Peyer's patch (tissue), 4 donors: ENCODE results near the gene PHPT1. TPM values are rescaled to one million over a fixed set of nuclear protein-coding genes. Genes with fewer than 3 reads are reported as not detected.
A peak's percentile ranks its signal among the peaks of the same experiment; 100 is the strongest.

Source experiments
- DNase-seq, 3 donors: peaks; one replicate each; pipeline ENCODE4 v3.0.0-alpha.2; 2017 to 2019
- H3K27ac ChIP-seq, 4 donors: fragments of 200-600 bp; sonication (generic); one replicate each; pipeline ENCODE4 v1.5.1; 2016 to 2019
- H3K27me3 ChIP-seq, 2 donors: fragments of 200-600 bp; sonication (generic); one replicate each; pipeline ENCODE4 v1.5.1; 2019
- H3K36me3 ChIP-seq, 3 donors: fragments of 200-600 bp; sonication (generic); one replicate each; pipeline ENCODE4 v1.5.1; 2016 to 2019
- H3K4me1 ChIP-seq, 4 donors: fragments of 200-600 bp; sonication (generic); one replicate each; pipeline ENCODE4 v1.5.1; 2016 to 2019
- H3K4me3 ChIP-seq, 4 donors: fragments of 200-600 bp; sonication (generic); 1 replicate in 3 of 4; 2 replicates in 1 of 4; pipeline ENCODE4 v1.5.1; 2016 to 2019; ENCODE audit warnings: mild to moderate bottlenecking in 1 of 4
- H3K9me3 ChIP-seq, 4 donors: fragments of 200-600 bp; sonication (generic); one replicate each; pipeline ENCODE4 v1.5.1; 2016 to 2019; ENCODE audit warnings: mild to moderate bottlenecking in 1 of 4
- POLR2A ChIP-seq, 2 donors: fragments of 450-650 bp; IDR thresholded peaks; one replicate each; pipeline ENCODE4 v1.5.1; 2017; ENCODE audit warnings: antibody characterized with exemption in 2 of 2, mild to moderate bottlenecking in 2 of 2, moderate library complexity in 2 of 2
- total RNA-seq, 4 donors: library from RNA; depleted of rRNA; stranded (reverse); fragments of >200 nt; gene quantifications; one replicate each; pipeline ENCODE4 v1.1.0, GENCODE V29; 2016
- TF ChIP-seq, protein P1 (sequence below), 6 experiments: fragments of 450-650 bp in 4 of 6; fragments of 200-600 bp in 2 of 6; sonication (generic) in 1 of 6; IDR thresholded peaks; one replicate each; pipeline ENCODE4 v1.5.1; 2017 to 2019; ENCODE audit warnings: antibody characterized with exemption in 6 of 6, mild to moderate bottlenecking in 3 of 6, moderate library complexity in 1 of 6

The PHPT1 gene
- total RNA-seq, 4 donors from 2014 or later, result 66.0 to 120 (median 96.5) TPM

DNA sequence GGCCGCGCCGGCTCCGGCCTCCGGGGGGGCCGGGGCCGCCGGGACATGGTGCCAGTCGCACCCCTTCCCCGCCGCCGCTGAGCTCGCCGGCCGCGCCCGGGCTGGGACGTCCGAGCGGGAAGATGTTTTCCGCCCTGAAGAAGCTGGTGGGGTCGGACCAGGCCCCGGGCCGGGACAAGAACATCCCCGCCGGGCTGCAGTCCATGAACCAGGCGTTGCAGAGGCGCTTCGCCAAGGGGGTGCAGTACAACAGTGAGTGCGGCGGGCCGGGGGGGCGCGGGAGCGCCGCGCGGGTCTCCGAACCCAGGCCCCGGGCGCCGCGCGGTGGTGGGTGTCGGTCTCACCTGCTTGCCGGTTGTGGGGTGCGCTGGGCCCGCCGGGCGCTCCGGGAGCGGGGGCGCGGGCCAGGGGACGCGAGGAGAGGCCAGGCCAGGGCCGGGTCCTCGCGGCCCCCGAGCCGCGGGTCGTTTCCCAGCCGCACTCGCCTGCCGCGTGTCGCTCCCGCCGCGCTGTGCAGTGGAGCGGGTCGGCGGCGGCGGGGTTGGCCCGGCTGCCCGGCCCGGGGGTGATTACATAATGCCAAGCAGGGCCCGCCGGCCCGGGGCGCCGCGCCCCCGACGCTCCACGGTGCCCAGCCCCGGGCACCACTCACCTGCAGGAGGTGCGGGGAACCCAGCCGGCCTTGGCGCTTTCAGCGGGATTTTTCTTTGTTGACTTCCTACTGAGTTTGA lies 41.0 kb upstream of the PHPT1 start:
- TF ChIP-seq, protein P1, sequence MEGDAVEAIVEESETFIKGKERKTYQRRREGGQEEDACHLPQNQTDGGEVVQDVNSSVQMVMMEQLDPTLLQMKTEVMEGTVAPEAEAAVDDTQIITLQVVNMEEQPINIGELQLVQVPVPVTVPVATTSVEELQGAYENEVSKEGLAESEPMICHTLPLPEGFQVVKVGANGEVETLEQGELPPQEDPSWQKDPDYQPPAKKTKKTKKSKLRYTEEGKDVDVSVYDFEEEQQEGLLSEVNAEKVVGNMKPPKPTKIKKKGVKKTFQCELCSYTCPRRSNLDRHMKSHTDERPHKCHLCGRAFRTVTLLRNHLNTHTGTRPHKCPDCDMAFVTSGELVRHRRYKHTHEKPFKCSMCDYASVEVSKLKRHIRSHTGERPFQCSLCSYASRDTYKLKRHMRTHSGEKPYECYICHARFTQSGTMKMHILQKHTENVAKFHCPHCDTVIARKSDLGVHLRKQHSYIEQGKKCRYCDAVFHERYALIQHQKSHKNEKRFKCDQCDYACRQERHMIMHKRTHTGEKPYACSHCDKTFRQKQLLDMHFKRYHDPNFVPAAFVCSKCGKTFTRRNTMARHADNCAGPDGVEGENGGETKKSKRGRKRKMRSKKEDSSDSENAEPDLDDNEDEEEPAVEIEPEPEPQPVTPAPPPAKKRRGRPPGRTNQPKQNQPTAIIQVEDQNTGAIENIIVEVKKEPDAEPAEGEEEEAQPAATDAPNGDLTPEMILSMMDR (IDR thresholded peaks at IDR 0.05), result no peak
- peak in 1 of 2 donors; percentile 3 for TF ChIP-seq POLR2A (IDR thresholded peaks at IDR 0.05)
- H3K27ac ChIP-seq, result peak overlapping the region; percentile 84 to 97 (median 90)
- DNase-seq, result peak in 2 of 3 donors; percentile 50 to 69
- H3K36me3 ChIP-seq, result peaks cover 0 to 15% (median 0%) of the 10 kb centered on the region in 3 donors
- H3K4me1 ChIP-seq, result peaks cover 6 to 44% (median 17%) of the 10 kb centered on the region in 4 donors
- H3K4me3 ChIP-seq, result peak overlapping the region; percentile 94 to 100 (median 99)
- no peaks in the 10 kb centered on the region for H3K9me3 ChIP-seq
- no peaks in the 10 kb centered on the region for H3K27me3 ChIP-seq

DNA sequence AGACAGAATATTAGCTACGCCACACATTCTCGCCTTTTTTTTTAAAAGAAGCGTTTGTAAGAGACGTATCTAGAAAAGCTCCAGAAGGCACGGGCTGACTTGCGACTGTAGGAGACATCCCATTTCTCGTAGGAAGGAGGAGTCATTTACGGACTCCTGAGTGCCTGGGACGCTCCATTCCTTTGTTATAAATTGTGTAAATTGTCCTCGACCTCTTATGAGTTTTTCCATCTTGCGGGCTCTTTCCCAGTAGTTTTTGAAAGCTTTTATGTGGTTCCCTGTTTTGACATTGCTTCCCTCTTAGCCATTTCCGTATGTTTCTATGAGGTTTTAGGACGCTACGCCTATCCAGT lies 40.4 kb upstream of the PHPT1 start:
- Histone ChIP-seq H3K36me3 (peaks cover 0 to 17% (median 0%) of the 10 kb centered on the region in 3 donors), H3K4me1 (peaks cover 6 to 44% (median 17%) of the 10 kb centered on the region in 4 donors), H3K27me3 (no peaks in the 10 kb centered on the region), H3K4me3 (peak overlapping the region; percentile 94 to 100 (median 99)), H3K9me3 (no peaks in the 10 kb centered on the region), H3K27ac (peak overlapping the region in 3 of 4 donors; percentile 84 to 97 (median 87))
- no peak for DNase-seq
- TF ChIP-seq, protein P1 (IDR thresholded peaks at IDR 0.05), result no peak
- TF ChIP-seq POLR2A (IDR thresholded peaks at IDR 0.05), result no peak

DNA sequence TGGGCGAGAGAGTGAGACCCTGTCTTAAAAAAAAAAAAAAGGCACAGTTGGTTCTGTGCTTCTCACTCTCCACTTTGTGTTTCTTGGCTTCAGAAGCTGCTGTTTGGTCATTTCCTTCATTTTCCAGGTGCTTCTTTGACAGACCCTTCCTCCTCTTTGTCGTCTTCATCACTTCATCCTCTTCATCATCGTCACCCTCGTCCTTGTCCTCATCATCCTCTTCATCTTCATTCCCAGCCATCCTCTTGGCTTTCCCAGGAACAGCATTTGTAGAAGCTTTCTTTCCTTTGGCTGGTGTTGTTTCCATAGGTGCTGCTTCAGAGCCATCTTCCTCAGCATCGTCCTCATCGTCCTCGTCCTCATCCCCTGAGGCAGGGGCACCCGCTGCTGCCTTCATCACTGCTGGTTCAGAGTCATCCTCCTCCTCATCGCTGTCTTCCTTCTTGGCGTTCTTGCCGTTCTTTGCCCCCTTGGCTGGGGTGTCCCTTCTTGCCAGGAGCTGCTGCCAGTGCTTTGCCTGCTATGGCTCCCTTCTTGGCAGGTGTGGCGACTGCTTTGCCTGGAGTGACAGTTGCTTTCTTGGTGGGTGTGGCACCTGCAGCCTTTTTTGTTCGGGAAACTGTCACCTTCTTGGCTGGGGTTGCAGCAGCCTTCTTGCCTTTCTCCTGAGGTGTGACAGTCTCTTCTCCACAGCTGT lies 34.3 kb upstream of the PHPT1 start:
- no peak for DNase-seq
- Histone ChIP-seq H3K36me3 (peaks cover 0 to 21% (median 0%) of the 10 kb centered on the region in 3 donors), H3K27me3 (no peaks in the 10 kb centered on the region), H3K27ac (no peak overlapping the region), H3K9me3 (no peaks in the 10 kb centered on the region), H3K4me1 (peaks cover 0 to 13% (median 3%) of the 10 kb centered on the region in 4 donors), H3K4me3 (no peak overlapping the region)
- TF ChIP-seq, protein P1 (IDR thresholded peaks at IDR 0.05), result no peak
- no peak for TF ChIP-seq POLR2A (IDR thresholded peaks at IDR 0.05)

DNA sequence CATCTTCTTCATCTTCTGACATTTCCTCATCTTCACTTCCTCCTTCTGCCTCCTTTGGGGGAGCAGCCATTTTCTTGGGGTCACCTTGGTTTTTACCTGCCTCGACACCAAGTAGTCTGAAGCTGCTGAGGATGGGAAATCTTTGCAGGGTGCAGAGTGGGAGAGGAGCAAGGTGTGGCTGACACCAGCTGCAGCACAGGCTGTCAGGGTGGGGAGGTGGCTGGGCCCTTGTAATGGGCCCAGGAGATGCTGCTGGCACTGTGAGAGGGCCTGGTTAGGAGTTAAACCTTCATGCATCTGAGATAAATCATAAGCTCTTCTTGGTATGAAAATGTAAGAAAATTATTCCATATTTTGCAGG lies 33.8 kb upstream of the PHPT1 start:
- peaks cover 0 to 7% (median 2%) of the 10 kb centered on the region in 4 donors for H3K4me1 ChIP-seq
- no peak overlapping the region for H3K27ac ChIP-seq
- no peaks in the 10 kb centered on the region for H3K9me3 ChIP-seq
- H3K4me3 ChIP-seq, result no peak overlapping the region
- H3K27me3 ChIP-seq, result no peaks in the 10 kb centered on the region
- no peak for TF ChIP-seq POLR2A (IDR thresholded peaks at IDR 0.05)
- TF ChIP-seq, protein P1 (IDR thresholded peaks at IDR 0.05), result no peak
- DNase-seq, result no peak
- H3K36me3 ChIP-seq, result peaks cover 0 to 21% (median 0%) of the 10 kb centered on the region in 3 donors

DNA sequence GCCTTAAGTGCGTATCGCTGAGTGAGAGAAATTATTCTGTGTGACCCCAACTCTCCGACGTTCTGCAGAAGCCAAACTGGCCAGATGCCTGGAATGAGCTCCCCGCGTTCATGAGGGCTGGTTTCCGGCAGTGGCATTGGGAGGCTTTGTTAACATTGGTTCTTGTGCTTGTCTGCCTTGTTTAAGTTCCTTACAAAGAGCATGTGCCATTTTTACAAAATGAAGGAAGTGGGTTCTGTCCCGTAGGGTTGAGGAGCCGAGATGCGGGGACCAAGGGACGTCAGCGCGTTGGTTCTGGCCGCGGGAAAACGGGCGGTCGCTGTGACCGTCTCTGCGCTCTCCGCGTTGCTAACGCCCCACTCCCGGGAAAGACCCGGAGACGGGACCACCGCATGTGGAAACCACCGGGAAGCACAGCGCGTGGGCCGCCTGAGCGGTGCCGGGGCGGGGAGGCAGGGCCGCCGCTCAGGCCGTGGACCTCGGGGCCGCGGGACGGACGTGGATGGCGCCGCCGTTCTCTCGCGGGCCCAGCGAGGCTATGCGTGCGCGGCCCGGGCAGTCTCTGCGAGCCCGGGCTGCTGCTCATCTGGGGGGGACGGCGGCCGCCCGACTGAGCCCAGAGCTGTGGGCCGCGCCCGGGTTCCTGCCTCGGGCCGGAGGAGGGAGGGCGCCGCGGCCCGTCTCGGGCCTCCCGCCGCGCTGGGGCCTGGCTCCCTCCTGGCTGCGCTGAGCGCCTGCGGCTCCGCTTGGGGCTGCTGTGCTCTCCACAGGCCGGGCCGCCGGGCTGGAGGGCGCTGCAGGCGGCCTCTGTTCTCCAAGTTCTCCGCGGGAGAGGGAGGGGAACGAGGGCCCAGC lies 28.0 kb upstream of the PHPT1 start:
- H3K9me3 ChIP-seq, result no peaks in the 10 kb centered on the region
- no peak for TF ChIP-seq POLR2A (IDR thresholded peaks at IDR 0.05)
- TF ChIP-seq, protein P1 (IDR thresholded peaks at IDR 0.05), result no peak
- H3K4me3 ChIP-seq, result peak overlapping the region; percentile 5 to 43 (median 21)
- H3K27me3 ChIP-seq, result no peaks in the 10 kb centered on the region
- H3K36me3 ChIP-seq, result peaks cover 0 to 34% (median 0%) of the 10 kb centered on the region in 3 donors
- peaks cover 0 to 6% (median 0%) of the 10 kb centered on the region in 4 donors for H3K4me1 ChIP-seq
- H3K27ac ChIP-seq, result no peak overlapping the region
- DNase-seq, result no peak
